H4 (cell line): ENCODE data around the gene SMIM41. TPM values are rescaled to one million over a fixed set of nuclear protein-coding genes. Genes with fewer than 3 reads are reported as not detected.

Experiments
- DNase-seq: peaks from one replicate; pipeline ENCODE4 v3.0.0-alpha.2; 2015; ENCODE audit warnings: low spot score
- total RNA-seq: library from RNA; depleted of rRNA; stranded (reverse); fragments of >200 nt; shearing (Covaris generic); gene quantifications from 2 replicates; pipeline ENCODE4 v1.2.3, GENCODE V29; 2014

Gene SMIM41
- total RNA-seq, 1 experiment from 2014 or later = not detected

DNA sequence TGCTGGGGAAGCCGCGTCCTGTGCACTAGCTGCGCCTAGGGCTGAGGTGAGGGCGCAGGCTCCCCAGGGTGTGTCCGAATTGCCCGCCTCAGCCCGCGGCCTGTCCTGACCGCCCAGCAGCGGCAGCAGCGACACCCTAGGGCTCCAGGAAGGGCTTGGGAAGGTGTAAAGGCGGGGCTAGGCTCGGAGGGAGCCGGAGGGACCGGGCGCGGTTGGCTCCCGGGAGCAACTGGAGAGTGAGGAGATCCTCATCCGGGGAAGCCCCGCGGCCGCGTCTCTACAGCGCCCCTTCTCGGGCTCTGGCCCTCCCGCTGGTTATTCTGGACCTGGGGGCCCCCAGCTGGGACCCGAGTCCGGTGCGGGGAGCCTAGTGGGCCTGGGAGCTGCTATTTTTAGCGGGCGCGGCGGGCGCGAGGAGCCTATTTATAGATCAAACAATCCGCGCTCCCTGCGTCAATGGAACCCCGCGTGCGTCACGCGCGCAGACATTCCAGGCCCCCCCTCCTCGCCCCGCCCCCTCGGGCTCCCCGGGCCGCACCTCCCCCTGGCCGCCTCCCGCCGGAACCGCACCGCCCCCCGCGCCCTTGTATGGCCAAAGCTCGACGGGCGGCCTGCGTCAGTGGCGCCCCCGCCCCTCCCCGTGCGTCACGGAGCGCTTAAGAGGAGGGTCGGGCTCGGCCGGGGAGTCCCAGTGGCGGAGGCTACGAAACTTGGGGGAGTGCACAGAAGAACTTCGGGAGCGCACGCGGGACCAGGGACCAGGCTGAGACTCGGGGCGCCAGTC is 28.6 kb upstream of the SMIM41 start, which contains the start of gene NR4A1:
NR4A1 (plus strand) TSS at position 685 of the 784 bp plus-strand sequence. CDS start 2,887 bp downstream, outside the sequence.
- peak; percentile 84 for DNase-seq

DNA sequence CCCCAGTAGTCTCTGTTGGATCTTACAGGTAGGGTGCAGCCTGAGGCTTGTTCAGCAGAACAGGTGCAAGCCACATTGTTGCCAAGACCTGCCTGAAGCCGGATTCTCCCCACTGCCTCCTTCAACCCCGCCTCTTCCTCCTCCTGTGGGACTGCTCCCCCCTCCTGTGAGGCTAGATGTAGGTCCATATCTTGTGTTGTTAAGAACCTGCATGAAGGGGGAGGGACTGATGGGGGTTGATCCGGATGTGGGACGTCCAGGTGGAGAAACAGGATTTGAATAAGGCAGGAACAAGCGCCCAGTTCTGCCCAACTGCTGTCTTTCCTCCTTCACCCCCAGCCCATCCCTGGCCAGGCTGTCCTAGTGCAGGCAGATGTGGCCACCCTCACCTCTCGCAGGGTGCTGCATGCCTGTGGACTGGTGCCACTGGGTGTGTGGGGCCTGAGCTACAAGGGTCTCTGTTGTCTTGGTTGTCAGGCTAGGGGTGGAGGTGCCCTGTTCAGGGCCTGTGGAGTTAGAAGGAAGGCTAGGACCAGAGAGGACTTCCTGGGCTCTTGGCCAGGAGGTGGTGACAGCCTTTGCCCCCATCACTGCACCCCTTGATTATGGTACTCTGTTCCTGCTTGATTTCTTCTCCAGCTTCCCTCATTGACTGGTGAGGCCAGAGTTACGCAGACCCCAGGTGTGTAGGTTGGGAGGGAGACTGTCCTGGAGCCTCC is 26.9 kb upstream of the SMIM41 start:
- DNase-seq = no peak

DNA sequence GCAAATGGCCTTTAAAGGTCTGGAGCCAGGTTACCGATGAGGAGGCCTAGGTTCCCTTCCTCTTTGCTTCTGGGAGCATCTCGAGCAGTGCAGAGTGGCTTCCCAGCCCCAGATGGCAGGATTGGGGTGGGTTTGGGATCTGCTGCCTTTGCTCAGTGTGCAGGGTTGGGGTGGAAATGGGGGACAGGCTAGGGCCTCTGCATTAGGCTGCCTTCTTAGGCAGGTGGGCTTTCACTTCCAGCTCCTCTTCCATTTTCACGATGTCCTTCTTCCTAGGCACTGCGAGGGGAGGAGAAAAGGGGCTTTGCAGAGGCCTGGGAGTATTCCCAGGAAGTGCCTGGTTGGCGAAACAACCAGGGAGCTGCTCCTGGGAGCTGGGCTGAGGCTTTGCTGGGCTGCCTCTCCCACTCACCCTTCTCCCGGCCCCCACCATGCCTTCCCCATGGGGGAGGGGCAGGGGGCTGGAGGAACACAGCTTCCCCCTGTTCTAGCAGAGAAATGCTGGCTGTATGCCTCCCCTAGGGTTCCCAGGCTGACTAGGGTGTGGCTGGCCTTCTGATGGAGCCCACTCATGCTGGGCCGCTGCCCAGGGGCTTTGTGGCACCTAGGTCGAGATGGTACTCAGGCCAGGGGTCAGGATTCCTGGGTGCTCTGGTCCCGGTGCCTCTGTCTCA is 25.8 kb upstream of the SMIM41 start:
- DNase-seq = no peak

DNA sequence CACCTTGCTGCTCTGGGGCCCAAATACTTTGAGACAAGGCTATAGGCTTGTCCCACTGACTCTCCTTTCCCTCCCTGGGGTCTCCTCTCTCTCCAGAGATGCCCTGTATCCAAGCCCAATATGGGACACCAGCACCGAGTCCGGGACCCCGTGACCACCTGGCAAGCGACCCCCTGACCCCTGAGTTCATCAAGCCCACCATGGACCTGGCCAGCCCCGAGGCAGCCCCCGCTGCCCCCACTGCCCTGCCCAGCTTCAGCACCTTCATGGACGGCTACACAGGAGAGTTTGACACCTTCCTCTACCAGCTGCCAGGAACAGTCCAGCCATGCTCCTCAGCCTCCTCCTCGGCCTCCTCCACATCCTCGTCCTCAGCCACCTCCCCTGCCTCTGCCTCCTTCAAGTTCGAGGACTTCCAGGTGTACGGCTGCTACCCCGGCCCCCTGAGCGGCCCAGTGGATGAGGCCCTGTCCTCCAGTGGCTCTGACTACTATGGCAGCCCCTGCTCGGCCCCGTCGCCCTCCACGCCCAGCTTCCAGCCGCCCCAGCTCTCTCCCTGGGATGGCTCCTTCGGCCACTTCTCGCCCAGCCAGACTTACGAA is 25.2 kb upstream of the SMIM41 start:
- DNase-seq = no peak

DNA sequence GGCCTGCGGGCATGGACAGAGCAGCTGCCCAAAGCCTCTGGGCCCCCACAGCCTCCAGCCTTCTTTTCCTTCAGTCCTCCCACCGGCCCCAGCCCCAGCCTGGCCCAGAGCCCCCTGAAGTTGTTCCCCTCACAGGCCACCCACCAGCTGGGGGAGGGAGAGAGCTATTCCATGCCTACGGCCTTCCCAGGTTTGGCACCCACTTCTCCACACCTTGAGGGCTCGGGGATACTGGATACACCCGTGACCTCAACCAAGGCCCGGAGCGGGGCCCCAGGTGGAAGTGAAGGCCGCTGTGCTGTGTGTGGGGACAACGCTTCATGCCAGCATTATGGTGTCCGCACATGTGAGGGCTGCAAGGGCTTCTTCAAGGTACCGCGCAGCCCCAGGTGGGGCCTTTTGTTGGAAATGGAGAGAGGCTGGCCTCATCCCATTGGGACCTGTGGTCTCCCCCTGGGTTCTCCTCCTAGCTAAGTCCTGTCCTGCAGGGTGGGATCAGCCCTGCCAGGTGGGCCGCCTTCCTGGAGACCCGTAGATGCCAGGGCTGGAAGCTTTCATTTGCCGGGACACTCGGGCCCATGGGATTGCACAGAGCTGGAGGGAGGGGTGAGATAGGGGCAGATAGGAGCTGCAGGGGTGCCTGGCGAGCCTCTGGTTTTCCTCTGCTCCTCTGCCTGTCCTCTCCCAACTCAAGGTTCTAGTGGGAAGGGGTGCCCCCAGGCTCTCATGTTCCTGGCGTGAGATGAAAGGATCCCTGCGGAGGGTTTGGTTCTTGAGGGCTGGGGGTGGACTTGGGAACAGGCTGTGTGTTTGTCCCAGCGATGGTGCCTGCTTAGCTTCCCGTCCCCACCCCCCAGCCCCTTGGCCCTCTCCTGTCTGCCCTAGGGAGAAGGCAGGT is 24.4 kb upstream of the SMIM41 start:
- DNase-seq = no peak

DNA sequence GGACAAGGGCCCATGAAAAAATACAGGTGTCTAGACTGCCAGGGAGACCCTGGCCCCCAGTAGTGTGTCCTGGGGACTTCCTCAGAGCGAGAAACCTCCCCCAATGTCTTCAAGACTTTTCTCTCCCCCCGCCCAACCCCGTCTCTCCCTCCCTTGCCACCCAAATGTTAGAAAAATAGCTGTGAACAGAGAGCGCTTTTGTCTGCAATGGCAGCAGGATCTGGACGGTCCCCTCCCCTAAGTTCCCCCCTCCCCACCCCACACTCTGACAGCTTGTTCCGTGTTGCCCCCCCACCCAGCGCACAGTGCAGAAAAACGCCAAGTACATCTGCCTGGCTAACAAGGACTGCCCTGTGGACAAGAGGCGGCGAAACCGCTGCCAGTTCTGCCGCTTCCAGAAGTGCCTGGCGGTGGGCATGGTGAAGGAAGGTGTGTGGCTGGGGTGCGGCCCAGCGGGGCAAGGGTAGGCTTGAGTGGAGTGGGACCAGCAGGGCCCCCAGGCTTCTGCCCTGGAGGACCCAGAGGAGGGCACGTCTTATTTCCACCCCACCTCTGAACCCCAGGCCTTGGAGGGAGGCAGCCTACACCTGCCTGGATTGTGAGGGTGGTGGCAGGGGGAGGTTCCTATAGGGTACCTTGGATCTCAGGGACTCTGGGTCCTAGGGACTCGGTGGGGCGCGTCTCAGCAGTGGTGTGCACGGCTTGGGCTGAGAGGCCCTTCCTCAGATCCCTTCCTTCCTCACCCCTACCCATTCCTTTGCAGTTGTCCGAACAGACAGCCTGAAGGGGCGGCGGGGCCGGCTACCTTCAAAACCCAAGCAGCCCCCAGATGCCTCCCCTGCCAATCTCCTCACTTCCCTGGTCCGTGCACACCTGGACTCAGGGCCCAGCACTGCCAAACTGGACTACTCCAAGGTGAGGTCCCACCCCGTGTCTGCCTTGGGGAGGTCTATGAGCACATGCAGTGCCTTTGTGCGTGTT is 23.5 kb upstream of the SMIM41 start:
- no peak for DNase-seq

DNA sequence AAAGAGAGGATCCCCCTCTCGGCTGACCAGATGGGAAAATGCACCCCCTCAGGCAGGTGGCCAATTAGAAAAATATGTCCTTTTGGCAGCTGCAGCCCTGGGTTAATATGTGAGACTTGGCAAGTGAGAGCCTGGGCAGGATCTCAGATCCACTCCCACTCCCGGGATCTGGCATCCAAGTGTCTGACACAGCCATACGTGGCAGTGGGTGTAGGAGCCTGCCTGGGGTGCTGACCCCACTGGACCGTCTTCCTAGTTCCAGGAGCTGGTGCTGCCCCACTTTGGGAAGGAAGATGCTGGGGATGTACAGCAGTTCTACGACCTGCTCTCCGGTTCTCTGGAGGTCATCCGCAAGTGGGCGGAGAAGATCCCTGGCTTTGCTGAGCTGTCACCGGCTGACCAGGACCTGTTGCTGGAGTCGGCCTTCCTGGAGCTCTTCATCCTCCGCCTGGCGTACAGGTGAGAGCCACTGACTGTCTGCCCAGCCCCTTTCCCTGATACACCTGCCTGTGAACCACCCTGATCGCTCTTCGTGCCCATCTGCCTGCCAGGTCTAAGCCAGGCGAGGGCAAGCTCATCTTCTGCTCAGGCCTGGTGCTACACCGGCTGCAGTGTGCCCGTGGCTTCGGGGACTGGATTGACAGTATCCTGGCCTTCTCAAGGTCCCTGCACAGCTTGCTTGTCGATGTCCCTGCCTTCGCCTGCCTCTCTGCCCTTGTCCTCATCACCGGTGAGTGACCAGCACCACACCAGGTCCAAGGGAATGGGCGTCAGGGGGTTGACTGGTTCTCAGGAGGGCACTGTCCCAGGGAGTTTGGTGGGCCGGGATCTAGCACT is 22.5 kb upstream of the SMIM41 start:
- DNase-seq = no peak

DNA sequence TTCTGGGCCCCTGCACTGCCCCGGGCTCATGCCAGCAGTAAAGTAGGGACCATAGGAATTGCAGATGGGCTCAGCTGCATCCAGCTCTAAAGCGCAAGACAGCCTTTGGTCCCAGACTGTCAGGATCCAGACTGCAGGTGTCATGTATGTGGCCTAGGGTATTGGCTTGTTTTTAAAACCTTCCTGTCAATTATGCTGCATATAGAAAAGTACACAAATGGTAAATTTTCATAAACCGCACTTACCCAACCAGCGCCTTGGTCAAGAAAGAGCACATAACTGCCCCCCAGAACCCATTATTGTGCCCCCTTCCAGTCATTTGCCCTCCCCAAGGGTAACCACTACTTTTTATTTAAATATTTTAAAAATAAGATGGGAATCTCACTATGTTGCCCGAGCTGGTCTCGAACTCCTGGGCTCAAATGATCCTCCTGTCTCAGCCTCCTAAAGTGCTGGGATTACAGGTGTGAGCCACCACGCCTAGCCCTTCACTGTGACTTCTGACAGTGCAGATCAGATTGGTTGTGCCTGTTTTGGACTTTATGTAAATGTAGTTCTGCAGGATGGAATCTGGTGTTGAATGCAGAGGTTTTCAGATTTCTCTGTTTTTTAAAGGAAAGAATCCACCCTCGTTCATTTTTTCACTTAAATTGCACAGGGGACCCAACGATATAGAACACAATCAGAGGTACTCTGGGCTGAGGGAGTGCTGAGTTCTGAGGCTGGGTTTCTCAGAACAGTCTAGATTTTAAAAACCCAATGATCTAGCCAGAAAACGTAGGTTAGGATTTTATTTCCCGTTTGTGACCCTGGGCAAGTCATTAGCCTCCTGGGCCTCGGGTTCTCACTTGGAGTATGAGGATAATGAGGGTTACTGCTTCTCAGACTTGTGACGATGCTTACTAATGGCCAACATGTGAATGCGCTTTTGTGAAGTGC is 21.6 kb upstream of the SMIM41 start:
- DNase-seq = no peak

DNA sequence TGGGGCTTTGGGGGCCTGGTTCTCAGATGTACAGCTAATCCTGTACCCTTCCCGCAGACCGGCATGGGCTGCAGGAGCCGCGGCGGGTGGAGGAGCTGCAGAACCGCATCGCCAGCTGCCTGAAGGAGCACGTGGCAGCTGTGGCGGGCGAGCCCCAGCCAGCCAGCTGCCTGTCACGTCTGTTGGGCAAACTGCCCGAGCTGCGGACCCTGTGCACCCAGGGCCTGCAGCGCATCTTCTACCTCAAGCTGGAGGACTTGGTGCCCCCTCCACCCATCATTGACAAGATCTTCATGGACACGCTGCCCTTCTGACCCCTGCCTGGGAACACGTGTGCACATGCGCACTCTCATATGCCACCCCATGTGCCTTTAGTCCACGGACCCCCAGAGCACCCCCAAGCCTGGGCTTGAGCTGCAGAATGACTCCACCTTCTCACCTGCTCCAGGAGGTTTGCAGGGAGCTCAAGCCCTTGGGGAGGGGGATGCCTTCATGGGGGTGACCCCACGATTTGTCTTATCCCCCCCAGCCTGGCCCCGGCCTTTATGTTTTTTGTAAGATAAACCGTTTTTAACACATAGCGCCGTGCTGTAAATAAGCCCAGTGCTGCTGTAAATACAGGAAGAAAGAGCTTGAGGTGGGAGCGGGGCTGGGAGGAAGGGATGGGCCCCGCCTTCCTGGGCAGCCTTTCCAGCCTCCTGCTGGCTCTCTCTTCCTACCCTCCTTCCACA is 20.7 kb upstream of the SMIM41 start:
- DNase-seq = no peak

DNA sequence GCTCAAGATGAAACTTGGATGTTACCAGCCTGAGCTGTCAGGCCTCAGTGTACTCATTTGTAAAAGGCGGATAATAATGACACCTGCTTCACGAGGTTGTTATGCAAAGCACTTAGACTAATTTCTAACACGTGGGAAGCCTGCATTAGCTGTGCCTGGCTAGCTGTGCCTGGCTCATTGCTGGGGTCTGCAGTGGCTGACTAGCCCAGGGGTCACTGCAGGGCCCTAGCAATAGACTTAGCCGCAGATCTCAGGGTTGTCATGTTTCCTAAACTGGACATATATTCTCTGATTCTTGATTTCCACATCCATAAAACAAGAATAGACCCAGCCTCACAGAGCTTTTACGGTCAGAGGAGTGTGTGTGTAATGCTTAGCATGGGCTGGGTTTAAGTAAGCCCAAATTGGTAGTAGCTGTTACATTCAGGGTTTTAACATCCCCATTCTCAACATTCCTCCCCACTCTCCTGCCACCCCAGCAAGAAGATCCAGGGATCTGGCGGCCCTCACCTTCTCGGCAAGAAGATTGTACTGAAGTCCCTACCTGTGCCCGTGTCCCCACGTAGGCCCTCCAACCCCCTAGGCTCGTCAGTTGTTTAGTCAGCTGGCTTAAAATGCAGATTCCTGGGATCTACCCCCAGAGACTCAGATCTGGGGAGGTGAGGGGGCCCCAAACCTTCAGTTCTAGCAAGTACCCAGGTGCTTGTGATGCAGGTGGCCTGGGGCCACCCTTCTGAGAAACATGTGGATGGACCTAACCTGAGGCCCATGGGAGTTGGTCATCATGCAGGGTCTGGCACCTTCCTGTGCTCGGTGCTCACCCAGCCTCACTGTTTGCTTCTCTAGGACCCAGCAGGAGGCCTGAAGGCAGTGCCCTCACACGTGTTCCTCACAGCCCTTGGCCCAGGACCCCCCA is 19.7 kb upstream of the SMIM41 start:
- DNase-seq = no peak

DNA sequence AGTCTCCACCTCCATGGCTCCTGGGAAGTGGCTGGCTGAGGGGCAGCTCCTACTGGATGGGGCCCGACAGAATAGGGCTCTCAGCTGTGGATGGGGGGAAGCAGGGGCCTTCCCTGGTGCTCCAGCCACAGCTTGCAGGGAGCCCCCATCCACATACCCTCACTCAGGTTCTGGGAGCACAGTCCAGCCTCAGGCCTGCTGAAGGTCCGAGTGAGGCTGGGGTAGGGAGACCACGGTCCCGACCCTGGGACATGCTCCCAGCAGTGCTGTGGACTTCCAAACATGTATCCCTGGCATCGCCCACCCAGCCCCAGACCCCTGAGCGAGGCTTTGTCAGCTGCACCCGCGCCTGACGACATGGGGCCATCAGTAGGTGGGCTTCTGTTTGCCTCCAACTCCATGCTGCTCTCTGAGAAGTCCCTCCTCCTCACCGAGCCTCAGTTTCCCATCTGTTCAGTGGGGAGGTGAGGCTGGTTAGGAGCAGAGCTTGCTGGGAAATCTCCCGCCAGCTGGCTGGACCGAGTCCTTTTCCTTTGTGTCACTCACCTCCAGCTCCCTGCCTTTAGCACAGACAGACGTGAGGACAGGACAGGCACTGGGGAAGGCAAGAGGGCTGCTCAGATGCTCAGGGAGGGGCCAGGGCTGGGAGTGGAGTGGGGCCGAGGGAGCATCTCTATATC is 18.9 kb upstream of the SMIM41 start:
- DNase-seq = no peak

DNA sequence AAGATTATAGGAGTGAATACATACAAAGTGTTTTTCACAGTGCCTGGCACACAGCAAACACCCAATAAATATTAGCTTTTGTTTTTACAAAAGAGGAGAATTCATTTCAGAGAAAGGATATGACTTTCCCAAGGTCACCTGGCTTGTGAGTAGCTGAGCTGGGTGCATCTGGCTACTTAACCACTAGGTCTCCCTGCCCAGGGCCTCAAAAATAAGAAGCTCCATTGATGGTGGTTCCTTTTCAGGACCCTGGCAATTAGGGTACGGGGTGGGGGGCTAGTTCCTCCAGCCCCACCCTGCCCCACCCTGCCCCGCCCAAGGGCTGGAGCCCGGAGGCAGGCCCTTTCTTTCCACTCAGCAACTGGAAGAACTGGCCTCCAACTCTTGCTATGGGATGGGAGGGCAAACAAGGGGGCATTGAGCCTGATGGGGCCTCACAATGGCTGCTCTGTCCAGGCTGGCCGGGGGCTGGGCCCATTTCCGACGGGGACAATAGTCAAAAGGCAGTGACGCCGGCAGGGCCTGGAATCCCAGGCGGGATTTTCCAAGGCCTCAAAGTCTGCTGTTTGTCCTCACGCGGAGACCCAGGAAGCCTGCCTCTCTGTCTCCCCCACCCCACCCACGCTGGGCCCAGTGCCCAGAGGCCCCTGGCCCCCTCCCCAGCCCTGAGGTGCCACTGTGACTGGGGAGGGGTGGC is 17.9 kb upstream of the SMIM41 start:
- no peak for DNase-seq

DNA sequence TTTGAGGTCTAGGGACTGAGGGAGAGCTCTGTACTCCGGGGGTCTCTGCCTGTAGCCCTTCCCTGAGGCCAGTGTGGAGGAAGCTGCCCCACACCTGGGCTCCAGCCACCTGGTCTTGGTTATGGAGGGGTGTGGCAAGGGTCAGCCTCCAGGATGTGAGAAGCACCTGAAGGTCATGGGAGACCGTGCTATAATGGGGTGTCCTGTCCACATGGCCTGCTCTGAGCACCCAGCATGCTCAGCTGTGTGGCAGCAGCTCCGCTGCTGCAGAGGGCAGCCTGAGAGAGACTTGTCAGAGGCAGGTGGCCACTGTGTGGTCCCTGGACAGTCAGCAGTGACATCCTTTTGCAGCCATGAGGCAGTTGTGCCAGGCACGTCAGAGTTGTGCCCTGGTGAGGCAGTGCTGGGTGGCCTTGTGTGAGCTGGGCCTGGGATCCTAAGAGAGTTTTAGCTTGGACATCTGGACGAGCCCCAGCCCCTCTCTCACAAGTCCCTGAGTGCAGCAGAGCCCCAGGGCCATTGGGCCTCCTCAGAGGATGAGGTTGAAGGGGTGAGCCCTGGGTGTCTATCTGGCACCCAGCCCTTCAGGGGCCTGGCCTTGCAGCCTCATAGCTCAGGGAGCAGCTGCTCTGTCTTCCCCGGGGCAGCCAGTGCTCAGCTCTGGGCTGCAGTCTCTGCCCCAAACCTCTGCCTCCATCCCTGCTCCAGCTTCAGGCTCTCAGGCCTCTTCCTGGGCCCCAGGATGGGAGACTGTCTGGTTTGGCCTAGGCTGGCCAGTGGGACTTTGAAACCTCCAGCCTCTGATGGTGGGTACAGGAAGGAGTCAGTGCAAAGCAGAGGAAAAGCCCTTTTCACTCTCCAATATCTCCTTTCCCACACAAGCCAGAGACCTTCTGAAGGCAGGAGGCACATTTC is 17.1 kb upstream of the SMIM41 start:
- no peak for DNase-seq
